HuH-7 (cell line): ENCODE measurements around the gene PRKAR2A.
"Not testable (repeated sequence)": the region's sequence is repeated elsewhere in the genome, so short reads cannot be mapped to it uniquely, and the experiment has no call there.

Experiments
- DNase-seq: peaks from one replicate; pipeline ENCODE4 v3.0.0; 2011; ENCODE audit warnings: low spot score

PRKAR2A gene

GRCh38 chr3:48835650-48836366 lies 11.9 kb downstream of the PRKAR2A start:
- no peak for DNase-seq

- DNase-seq, result no peak
Observed at GRCh38 chr3:48832684-48833083, 15.0 kb downstream of the PRKAR2A start.

GRCh38 chr3:48830715-48831114 lies 17.0 kb downstream of the PRKAR2A start:
- no peak for DNase-seq

- not testable (repeated sequence) for DNase-seq
Observed at GRCh38 chr3:48829525-48829924, 18.1 kb downstream of the PRKAR2A start.

GRCh38 chr3:48827874-48828273 lies 19.8 kb downstream of the PRKAR2A start:
- DNase-seq, result not testable (repeated sequence)

GRCh38 chr3:48826451-48826850 lies 21.2 kb downstream of the PRKAR2A start:
- no peak for DNase-seq

- DNase-seq, result no peak
Observed at GRCh38 chr3:48820612-48821324, 26.9 kb downstream of the PRKAR2A start.

- no peak for DNase-seq
Observed at GRCh38 chr3:48819234-48820221, 28.1 kb downstream of the PRKAR2A start.

GRCh38 chr3:48811524-48811923 lies 36.1 kb downstream of the PRKAR2A start:
- DNase-seq, result no peak

- DNase-seq, result no peak
Observed at GRCh38 chr3:48804930-48805329, 42.7 kb downstream of the PRKAR2A start.

- not testable (repeated sequence) for DNase-seq
Observed at GRCh38 chr3:48800831-48801230, 46.8 kb downstream of the PRKAR2A start.

GRCh38 chr3:48798998-48799397 lies 48.7 kb downstream of the PRKAR2A start:
- DNase-seq, result no peak

GRCh38 chr3:48797626-48798025 lies 50.0 kb downstream of the PRKAR2A start:
- no peak for DNase-seq

- DNase-seq, result no peak
Observed at GRCh38 chr3:48795997-48796732, 51.5 kb downstream of the PRKAR2A start.

- not testable (repeated sequence) for DNase-seq
Observed at GRCh38 chr3:48793484-48793883, 54.2 kb downstream of the PRKAR2A start.

- no peak for DNase-seq
Observed at GRCh38 chr3:48789665-48790064, 58.0 kb downstream of the PRKAR2A start.

GRCh38 chr3:48788544-48789162 lies 59.0 kb downstream of the PRKAR2A start:
- no peak for DNase-seq

GRCh38 chr3:48784426-48785120 lies 63.1 kb downstream of the PRKAR2A start:
- no peak for DNase-seq

- DNase-seq, result no peak
Observed at GRCh38 chr3:48783304-48783703, 64.4 kb downstream of the PRKAR2A start.

- DNase-seq, result no peak
Observed at GRCh38 chr3:48782046-48782445, 65.6 kb downstream of the PRKAR2A start.

- DNase-seq, result not testable (repeated sequence)
Observed at GRCh38 chr3:48778565-48778964, 69.1 kb downstream of the PRKAR2A start.
